HG03432 (cell line): ENCODE results near the gene FBXL5.

Experiments used
- ATAC-seq: cut with Tn5 transposase; IDR thresholded peaks from one replicate; pipeline ENCODE4 v1.9.1; 2021; ENCODE audit warnings: mild to moderate bottlenecking, moderate library complexity; ENCODE audit not compliant: unreplicated experiment

FBXL5 gene

GRCh38 chr4:15676899-15677298, 21.7 kb upstream of the FBXL5 start:
- ATAC-seq: no peak

- no peak for ATAC-seq
Measured at GRCh38 chr4:15676039-15676438, 20.9 kb upstream of the FBXL5 start.

- no peak for ATAC-seq
Measured at GRCh38 chr4:15675356-15675755, 20.2 kb upstream of the FBXL5 start.

- no peak for ATAC-seq
Measured at GRCh38 chr4:15674926-15675325, 19.8 kb upstream of the FBXL5 start.

- no peak for ATAC-seq
Measured at GRCh38 chr4:15674046-15674445, 18.9 kb upstream of the FBXL5 start.

GRCh38 chr4:15673337-15673736, 18.2 kb upstream of the FBXL5 start:
- no peak for ATAC-seq

GRCh38 chr4:15672101-15672500, 16.9 kb upstream of the FBXL5 start:
- no peak for ATAC-seq

GRCh38 chr4:15670576-15670975, 15.4 kb upstream of the FBXL5 start:
- ATAC-seq: no peak

GRCh38 chr4:15668566-15669435, 13.6 kb upstream of the FBXL5 start:
- ATAC-seq: no peak

GRCh38 chr4:15667006-15667405, 11.8 kb upstream of the FBXL5 start:
- no peak for ATAC-seq

GRCh38 chr4:15665753-15666365, 10.7 kb upstream of the FBXL5 start:
- ATAC-seq: no peak

- ATAC-seq: no peak
Measured at GRCh38 chr4:15659768-15660570, 4.8 kb upstream of the FBXL5 start.

GRCh38 chr4:15658781-15659180, 3.6 kb upstream of the FBXL5 start:
- ATAC-seq: no peak

GRCh38 chr4:15658136-15658770, 3.1 kb upstream of the FBXL5 start:
- no peak for ATAC-seq

GRCh38 chr4:15657366-15657765, 2.2 kb upstream of the FBXL5 start:
- no peak for ATAC-seq

- ATAC-seq: no peak
Measured at GRCh38 chr4:15656038-15656470, 897 bp upstream of the FBXL5 start.

- peak; percentile 55 for ATAC-seq
Measured at GRCh38 chr4:15654593-15655222, 449 bp downstream of the FBXL5 start.

- peak; percentile 29 for ATAC-seq
Measured at GRCh38 chr4:15653864-15654592, 1.1 kb downstream of the FBXL5 start.

- no peak for ATAC-seq
Measured at GRCh38 chr4:15653420-15653819, 1.7 kb downstream of the FBXL5 start.

- ATAC-seq: no peak
Measured at GRCh38 chr4:15652841-15653240, 2.3 kb downstream of the FBXL5 start.
